Body of pancreas (tissue), 4 donors: ENCODE measurements around the gene C11orf52. TPM values are rescaled to one million over a fixed set of nuclear protein-coding genes. Genes with fewer than 3 reads are reported as not detected.

Experiments
- ATAC-seq: fragments of 150-250 bp; one replicate; pipeline ENCODE4 v1.9.1; 2016
- DNase-seq, 4 donors: peaks; one replicate each; pipeline ENCODE4 v3.0.0-alpha.2; 2019
- H3K27ac ChIP-seq, 4 donors: fragments of 200-600 bp; sonication (generic); 1 replicate in 3 of 4; 2 replicates in 1 of 4; pipeline versions ENCODE4 v1.5.1 to v1.6.1; 2016 to 2019; ENCODE audit warnings: mild to moderate bottlenecking in 1 of 4, mixed read lengths in 1 of 4, moderate library complexity in 1 of 4
- H3K27me3 ChIP-seq, 2 donors: fragments of 200-600 bp; sonication (generic); one replicate each; pipeline ENCODE4 v1.6.0; 2016; ENCODE audit warnings: mild to moderate bottlenecking in 1 of 2
- H3K36me3 ChIP-seq, 2 donors: fragments of 200-600 bp; sonication (generic); replicated peaks in 1 of 2; 2 replicates each; pipeline ENCODE4 v1.5.1; 2016; ENCODE audit warnings: low read depth in 2 of 2; ENCODE audit not compliant: insufficient read depth in 1 of 2
- H3K4me1 ChIP-seq: fragments of 200-600 bp; sonication (generic); one replicate; pipeline ENCODE4 v1.6.0; 2016
- H3K4me3 ChIP-seq, 2 donors: fragments of 200-600 bp; sonication (generic); 1 replicate in 1 of 2; 2 replicates in 1 of 2; pipeline ENCODE4 v1.5.1; 2016 to 2019
- H3K9me3 ChIP-seq, 3 donors: fragments of 200-600 bp; sonication (generic); 1 replicate in 2 of 3; 2 replicates in 1 of 3; pipeline ENCODE4 v1.5.1; 2016
- CTCF ChIP-seq, 7 experiments: fragments of 450-650 bp in 4 of 7; fragments of 200-600 bp in 3 of 7; sonication (generic) in 3 of 7; IDR thresholded peaks; one replicate each; pipeline ENCODE4 v1.5.1; 2016 to 2019; ENCODE audit warnings: antibody characterized with exemption in 7 of 7
- POLR2A ChIP-seq, 3 donors: fragments of 450-650 bp; IDR thresholded peaks; one replicate each; pipeline ENCODE4 v1.6.1; 2016; ENCODE audit warnings: antibody characterized with exemption in 3 of 3, mild to moderate bottlenecking in 2 of 3
- WGBS, 2 donors: methylation state at CpG; one replicate each; pipeline ENCODE4 v1.1.5; 2017; 5-methylcytosine and 5-hydroxymethylcytosine counted together
- intact Hi-C: fragments of 100-400 bp; cut with DNase I; formaldehyde crosslinking; loops from one replicate; pipeline ENCODE4 v1.15.1; 2023
- total RNA-seq, 2 donors: library from RNA; depleted of rRNA; stranded (reverse); fragments of >200 nt; gene quantifications; one replicate each; pipeline ENCODE4 v1.1.0, GENCODE V29; 2016

Gene C11orf52
- total RNA-seq, 2 donors from 2014 or later = 4.6 to 14.8 TPM

GRCh38 chr11:111957663-111958444 lies 39.1 kb downstream of the C11orf52 start:
- peaks cover 18% of the 10 kb centered on the region for H3K4me1 ChIP-seq
- no peak overlapping the region for H3K27ac ChIP-seq
- intact Hi-C loops = no loop called here
- H3K9me3 ChIP-seq = no peaks in the 10 kb centered on the region
- DNase-seq (no peak), ATAC-seq (no peak)
- WGBS, 2 donors = 83 to 91% methylated on average over 7 to 11 of the region's 12 CpGs
- H3K27me3 ChIP-seq = no peaks in the 10 kb centered on the region
- H3K4me3 ChIP-seq = no peak overlapping the region
- no peaks in the 10 kb centered on the region for H3K36me3 ChIP-seq
- no peak for TF ChIP-seq POLR2A (IDR thresholded peaks at IDR 0.05)
- TF ChIP-seq CTCF (IDR thresholded peaks at IDR 0.05) = no peak

DNA sequence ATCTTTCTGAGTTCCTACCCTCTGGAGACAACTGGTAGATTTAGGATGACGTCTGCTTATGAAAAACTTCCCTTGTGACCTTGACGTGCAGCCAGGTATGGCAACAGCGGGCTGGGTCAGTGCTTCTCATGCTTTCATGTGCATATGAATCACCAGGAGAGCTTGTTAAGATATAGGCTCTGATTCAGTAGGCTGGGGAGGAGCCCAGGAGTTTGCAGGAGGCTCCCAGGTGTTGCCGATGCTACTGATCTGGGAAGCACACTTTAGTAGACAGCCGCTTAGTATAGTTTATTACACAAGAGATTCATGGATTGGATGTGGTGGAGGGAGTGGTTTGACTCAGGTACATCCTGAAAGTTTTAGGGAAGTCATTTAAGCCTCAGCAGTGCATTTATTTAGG lies 42.2 kb downstream of the C11orf52 start:
- H3K9me3 ChIP-seq = no peaks in the 10 kb centered on the region
- H3K27ac ChIP-seq = peak overlapping the region in 3 of 4 donors; percentile 26 to 59 (median 27)
- no peaks in the 10 kb centered on the region for H3K36me3 ChIP-seq
- intact Hi-C loops = no loop called here
- no peaks in the 10 kb centered on the region for H3K27me3 ChIP-seq
- peaks cover 18% of the 10 kb centered on the region for H3K4me1 ChIP-seq
- TF ChIP-seq POLR2A (IDR thresholded peaks at IDR 0.05) (peak in 2 of 3 donors; percentile 13 to 24), CTCF (IDR thresholded peaks at IDR 0.05) (no peak)
- ATAC-seq (peak; percentile 93), DNase-seq (peak; percentile 60 to 88 (median 73))
- 21 to 27% methylated on average over 5 of the region's 5 CpGs for WGBS, 2 donors
- H3K4me3 ChIP-seq = no peak overlapping the region

- 55 to 58% methylated on average over 6 of the region's 6 CpGs for WGBS, 2 donors
- no peak for ATAC-seq
- intact Hi-C loops = no loop called here
- TF ChIP-seq CTCF (IDR thresholded peaks at IDR 0.05) = no peak
- no peak for TF ChIP-seq POLR2A (IDR thresholded peaks at IDR 0.05)
- H3K4me1 ChIP-seq = peaks cover 18% of the 10 kb centered on the region
- H3K36me3 ChIP-seq = no peaks in the 10 kb centered on the region
- no peaks in the 10 kb centered on the region for H3K27me3 ChIP-seq
- H3K4me3 ChIP-seq = no peak overlapping the region
- no peak for DNase-seq
- H3K27ac ChIP-seq = peak overlapping the region in 3 of 4 donors; percentile 26 to 59 (median 27)
- H3K9me3 ChIP-seq = no peaks in the 10 kb centered on the region
These were observed 42.9 kb downstream of the C11orf52 start for GRCh38 chr11:111961389-111962300.

- H3K9me3 ChIP-seq = no peaks in the 10 kb centered on the region
- intact Hi-C loops = no loop called here
- no peak overlapping the region for H3K27ac ChIP-seq
- no peak for DNase-seq
- H3K4me1 ChIP-seq = peaks cover 18% of the 10 kb centered on the region
- no peak overlapping the region for H3K4me3 ChIP-seq
- H3K27me3 ChIP-seq = no peaks in the 10 kb centered on the region
- no peak for TF ChIP-seq CTCF (IDR thresholded peaks at IDR 0.05)
- no peak for TF ChIP-seq POLR2A (IDR thresholded peaks at IDR 0.05)
- ATAC-seq = no peak
- H3K36me3 ChIP-seq = no peaks in the 10 kb centered on the region
- WGBS, 2 donors = 84 to 89% methylated on average over 5 of the region's 5 CpGs
These were observed 45.2 kb downstream of the C11orf52 start for GRCh38 chr11:111963931-111964340.
